GM15510 (cell line): Measurements from ENCODE around the gene TFEB.
A peak's percentile ranks its signal among the peaks of the same experiment; 100 is the strongest.

Source experiments
- POLR2A ChIP-seq: IDR thresholded peaks from 3 replicates; pipeline ENCODE4 v1.6.1; 2011; ENCODE audit warnings: borderline replicate concordance; ENCODE audit not compliant: insufficient read length; ENCODE audit errors: extremely low read depth

TFEB gene

GRCh38 chr6:41735427-41736185 is at the start of gene TFEB:
TSS of gene TFEB (minus strand) at chr6:41735608. CDS start at chr6:41691213, 44,395 bp downstream.
- peak; percentile 35 for TF ChIP-seq POLR2A

- no peak for TF ChIP-seq POLR2A
Observed at GRCh38 chr6:41784581-41785171, 49.3 kb upstream of the TFEB start.

- TF ChIP-seq POLR2A, result no peak
Observed at GRCh38 chr6:41783106-41783780, 47.8 kb upstream of the TFEB start.

- no peak for TF ChIP-seq POLR2A
Observed at GRCh38 chr6:41781366-41781730, 45.9 kb upstream of the TFEB start.

GRCh38 chr6:41780551-41781365 is 45.4 kb upstream of the TFEB start, which contains the start of gene PRICKLE4:
TSS of gene PRICKLE4 (plus strand) at chr6:41780782. CDS start at chr6:41783474, 2,692 bp downstream.
- no peak for TF ChIP-seq POLR2A

- peak; percentile 59 for TF ChIP-seq POLR2A
Observed at GRCh38 chr6:41779788-41780550, 44.6 kb upstream of the TFEB start, which contains the start of gene FRS3. TSS of gene FRS3 (minus strand) at chr6:41779900. CDS start at chr6:41776987, 2,913 bp downstream.

GRCh38 chr6:41779336-41779735 is 43.9 kb upstream of the TFEB start:
- no peak for TF ChIP-seq POLR2A

GRCh38 chr6:41778895-41779294 is 43.5 kb upstream of the TFEB start:
- TF ChIP-seq POLR2A, result no peak

- no peak for TF ChIP-seq POLR2A
Observed at GRCh38 chr6:41777551-41778285, 42.3 kb upstream of the TFEB start.

- TF ChIP-seq POLR2A, result no peak
Observed at GRCh38 chr6:41775293-41775882, 40.0 kb upstream of the TFEB start.

- TF ChIP-seq POLR2A, result no peak
Observed at GRCh38 chr6:41774841-41775240, 39.4 kb upstream of the TFEB start.

GRCh38 chr6:41771058-41771983 is 35.9 kb upstream of the TFEB start:
- no peak for TF ChIP-seq POLR2A
